MM.1S (cell line): Measurements from ENCODE around the gene FAM3B.

ENCODE experiments used
- DNase-seq: peaks from one replicate; pipeline ENCODE4 v3.0.0-alpha.2; 2015
- H2AFZ ChIP-seq: fragments of 300-600 bp; sonication (generic); 2 replicates; pipeline ENCODE4 v1.6.0; 2016; ENCODE audit warnings: antibody characterized with exemption, low read length
- H3F3A ChIP-seq: fragments of 300-600 bp; sonication (generic); 2 replicates; pipeline ENCODE4 v1.6.1; 2016; ENCODE audit warnings: mild to moderate bottlenecking, antibody characterized with exemption, low read length, moderate library complexity, mixed read lengths; ENCODE audit not compliant: insufficient read depth
- H3K27ac ChIP-seq: fragments of 300-600 bp; sonication (generic); 2 replicates; pipeline ENCODE4 v1.5.1; 2016; ENCODE audit warnings: mild to moderate bottlenecking, low read length
- H3K27me3 ChIP-seq: fragments of 300-600 bp; sonication (generic); replicated peaks from 2 replicates; pipeline ENCODE4 v1.6.0; 2016; ENCODE audit warnings: low read length; ENCODE audit not compliant: insufficient read depth
- H3K36me3 ChIP-seq: fragments of 300-600 bp; sonication (generic); replicated peaks from 2 replicates; pipeline ENCODE4 v1.6.1; 2016; ENCODE audit warnings: mild to moderate bottlenecking, low read length, mixed read lengths; ENCODE audit not compliant: insufficient read depth
- H3K4me1 ChIP-seq: fragments of 300-600 bp; sonication (generic); 2 replicates; pipeline ENCODE4 v1.6.1; 2016; ENCODE audit warnings: low read length, mixed read lengths
- H3K4me2 ChIP-seq: fragments of 300-600 bp; sonication (generic); 2 replicates; pipeline ENCODE4 v1.6.0; 2016; ENCODE audit warnings: low read depth, low read length
- H3K4me3 ChIP-seq: fragments of 300-600 bp; sonication (generic); 2 replicates; pipeline ENCODE4 v1.5.1; 2016; ENCODE audit warnings: low read length, mixed read lengths
- H3K79me2 ChIP-seq: fragments of 300-600 bp; sonication (generic); 2 replicates; pipeline ENCODE4 v1.6.1; 2016; ENCODE audit warnings: mixed run types, low read length, mixed read lengths
- H3K9ac ChIP-seq: fragments of 300-600 bp; sonication (generic); 2 replicates; pipeline ENCODE4 v1.6.1; 2016; ENCODE audit warnings: low read length, mixed read lengths
- H3K9me2 ChIP-seq: fragments of 300-600 bp; sonication (generic); replicated peaks from 2 replicates; pipeline ENCODE4 v1.6.1; 2016; ENCODE audit warnings: mild to moderate bottlenecking, low read length, mixed read lengths; ENCODE audit not compliant: insufficient read depth
- H3K9me3 ChIP-seq: fragments of 300-600 bp; sonication (generic); replicated peaks from 2 replicates; pipeline ENCODE4 v1.6.1; 2016; ENCODE audit warnings: mild to moderate bottlenecking, low read length, mixed read lengths; ENCODE audit not compliant: insufficient read depth
- H4K20me1 ChIP-seq: fragments of 300-600 bp; sonication (generic); 2 replicates; pipeline ENCODE4 v1.6.1; 2016; ENCODE audit warnings: mild to moderate bottlenecking, low read length, moderate library complexity, mixed read lengths; ENCODE audit not compliant: insufficient read depth
- CTCF ChIP-seq: fragments of 300-600 bp; sonication (generic); IDR thresholded peaks from 2 replicates; pipeline ENCODE4 v1.5.1; 2016; ENCODE audit warnings: antibody characterized with exemption, low read length, mixed read lengths
- EZH2 ChIP-seq: fragments of 300-600 bp; sonication (generic); optimal IDR thresholded peaks from 2 replicates; pipeline ENCODE3; 2017; ENCODE audit warnings: low read depth, mild to moderate bottlenecking, antibody characterized with exemption, low read length, mixed read lengths
- EZH2phosphoT487 ChIP-seq: fragments of 300-600 bp; sonication (generic); IDR thresholded peaks from 2 replicates; pipeline ENCODE4 v1.6.1; 2018; ENCODE audit warnings: antibody characterized with exemption, low read length

FAM3B gene

DNA sequence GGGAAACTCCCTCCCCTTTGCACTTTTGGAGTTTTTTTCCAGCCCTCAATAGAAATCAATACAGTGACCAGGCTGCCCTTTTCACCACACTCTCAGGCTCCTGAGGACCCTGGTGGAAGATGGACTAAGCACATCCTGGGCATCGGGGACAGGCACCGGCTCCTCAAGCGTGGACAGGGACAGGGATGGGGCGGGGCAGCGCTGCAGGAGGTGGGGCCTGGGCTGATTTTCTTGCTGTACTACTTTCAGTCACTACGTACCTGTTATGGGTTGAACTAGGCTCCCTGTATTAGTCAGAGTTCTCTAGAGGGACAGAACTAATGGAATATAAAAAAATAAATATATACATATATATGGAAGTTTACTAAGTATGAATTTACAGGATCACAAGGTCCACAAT, 47.7 kb downstream of the FAM3B start:
- Histone ChIP-seq H3K27me3 (peaks cover 17% of the 10 kb centered on the region), H3K4me1 (peaks cover 24% of the 10 kb centered on the region), H3K9me3 (no peaks in the 10 kb centered on the region), H3K79me2 (no peaks in the 10 kb centered on the region), H3K9me2 (no peaks in the 10 kb centered on the region), H3F3A (peaks cover 17% of the 10 kb centered on the region), H3K27ac (no peak overlapping the region), H3K4me3 (no peak overlapping the region), H4K20me1 (no peaks in the 10 kb centered on the region), H3K4me2 (no peak overlapping the region), H2AFZ (no peak overlapping the region), H3K9ac (no peak overlapping the region), H3K36me3 (no peaks in the 10 kb centered on the region)
- TF ChIP-seq CTCF (no peak), EZH2 (no peak), EZH2phosphoT487 (no peak)
- DNase-seq: no peak

GRCh38 chr21:41365377-41366107, 48.9 kb downstream of the FAM3B start:
- Histone ChIP-seq H3K79me2 (no peaks in the 10 kb centered on the region), H3K4me1 (peaks cover 24% of the 10 kb centered on the region), H2AFZ (no peak overlapping the region), H3K27me3 (peaks cover 19% of the 10 kb centered on the region), H4K20me1 (no peaks in the 10 kb centered on the region), H3K9ac (no peak overlapping the region), H3K9me2 (no peaks in the 10 kb centered on the region), H3K27ac (no peak overlapping the region), H3F3A (peaks cover 17% of the 10 kb centered on the region), H3K9me3 (no peaks in the 10 kb centered on the region), H3K4me2 (no peak overlapping the region), H3K36me3 (no peaks in the 10 kb centered on the region), H3K4me3 (no peak overlapping the region)
- DNase-seq: no peak
- no peak for TF ChIP-seq CTCF
- TF ChIP-seq EZH2: no peak

- peaks cover 19% of the 10 kb centered on the region for H3K27me3 ChIP-seq
- H3K9me2 ChIP-seq: no peaks in the 10 kb centered on the region
- H3K4me3 ChIP-seq: no peak overlapping the region
- H3K27ac ChIP-seq: no peak overlapping the region
- no peaks in the 10 kb centered on the region for H3K36me3 ChIP-seq
- H3K79me2 ChIP-seq: no peaks in the 10 kb centered on the region
- H3K9me3 ChIP-seq: no peaks in the 10 kb centered on the region
- no peak for TF ChIP-seq EZH2phosphoT487
- H4K20me1 ChIP-seq: no peaks in the 10 kb centered on the region
- H3K4me1 ChIP-seq: peaks cover 18% of the 10 kb centered on the region
- H3K9ac ChIP-seq: no peak overlapping the region
- no peak overlapping the region for H3K4me2 ChIP-seq
- H2AFZ ChIP-seq: no peak overlapping the region
- H3F3A ChIP-seq: peaks cover 13% of the 10 kb centered on the region
- no peak for DNase-seq
These were observed 50.0 kb downstream of the FAM3B start for GRCh38 chr21:41366522-41367151.

DNA sequence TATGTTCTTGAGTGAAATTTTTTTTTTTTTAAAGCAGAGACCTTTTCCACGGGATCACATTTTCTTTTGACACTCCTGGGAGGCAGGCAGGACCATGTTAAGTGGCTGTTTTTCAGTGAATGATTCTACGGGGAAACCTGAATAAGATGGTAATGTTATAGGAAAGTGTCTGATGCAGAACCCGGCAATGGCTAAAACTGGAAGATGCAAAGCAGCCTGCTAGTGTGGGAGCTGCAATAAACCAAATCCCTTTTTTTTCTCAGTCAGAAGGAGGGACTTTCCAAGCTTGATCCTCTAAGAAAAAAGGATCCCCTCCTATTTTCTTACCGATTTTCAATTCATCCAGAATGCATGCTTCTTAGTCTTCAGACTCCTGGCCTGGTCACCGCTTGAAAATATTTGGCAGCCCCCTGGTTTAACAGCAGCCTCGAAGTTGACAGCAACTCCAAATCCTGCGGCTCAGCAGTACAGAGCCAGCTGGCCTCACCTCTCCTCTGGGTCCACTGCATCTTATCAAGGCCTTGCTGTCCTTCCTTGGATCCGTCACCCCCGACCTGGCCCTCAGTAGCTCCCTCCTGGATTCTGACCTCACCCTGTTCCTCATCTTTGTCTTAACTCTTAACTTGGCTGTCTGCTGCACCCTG, 50.8 kb downstream of the FAM3B start:
- Histone ChIP-seq H3K4me3 (no peak overlapping the region), H3K4me2 (no peak overlapping the region), H3K4me1 (peaks cover 12% of the 10 kb centered on the region), H4K20me1 (no peaks in the 10 kb centered on the region), H3K9me2 (no peaks in the 10 kb centered on the region), H3K36me3 (no peaks in the 10 kb centered on the region), H3K79me2 (no peaks in the 10 kb centered on the region), H3K27me3 (peaks cover 19% of the 10 kb centered on the region), H2AFZ (no peak overlapping the region), H3K9ac (no peak overlapping the region), H3K27ac (no peak overlapping the region), H3F3A (peaks cover 5% of the 10 kb centered on the region), H3K9me3 (no peaks in the 10 kb centered on the region)
- no peak for DNase-seq
- no peak for TF ChIP-seq EZH2
- TF ChIP-seq EZH2phosphoT487: no peak
